Psoas muscle (tissue), 8 donors: ENCODE results near the gene TTC17. TPM values are rescaled to one million over a fixed set of nuclear protein-coding genes. Genes with fewer than 3 reads are reported as not detected.
"Not testable (repeated sequence)": the region's sequence is repeated elsewhere in the genome, so short reads cannot be mapped to it uniquely, and the experiment has no call there.

Experiments used
- ATAC-seq, 4 donors: fragments of 200-7000 bp; cut with Tn5 transposase; one replicate each; pipeline ENCODE4 v1.9.1; 2020; ENCODE audit warnings: moderate library complexity in 3 of 4, mild to moderate bottlenecking in 2 of 4
- DNase-seq, 2 donors: peaks; one replicate each; pipeline ENCODE4 v3.0.0-alpha.2; 2020
- H3K27ac ChIP-seq: fragments of 200-600 bp; one replicate; pipeline ENCODE4 v1.8.0; 2022
- H3K27me3 ChIP-seq, 3 donors: fragments of 200-600 bp in 1 of 3; one replicate each; pipeline versions ENCODE4 v1.6.1 to v1.8.0; 2013 to 2022; ENCODE audit warnings: low read length in 2 of 3, mild to moderate bottlenecking in 2 of 3, moderate library complexity in 1 of 3; ENCODE audit not compliant: insufficient read depth in 3 of 3
- H3K36me3 ChIP-seq, 2 donors: fragments of 200-600 bp in 1 of 2; one replicate each; pipeline versions ENCODE4 v1.6.1 to v1.8.0; 2013 to 2022; ENCODE audit warnings: low read depth in 1 of 2, mild to moderate bottlenecking in 1 of 2, moderate library complexity in 1 of 2; ENCODE audit not compliant: insufficient read depth in 1 of 2
- H3K4me1 ChIP-seq: fragments of 200-600 bp; one replicate; pipeline ENCODE4 v1.8.0; 2022
- H3K4me3 ChIP-seq: fragments of 200-600 bp; one replicate; pipeline ENCODE4 v1.8.0; 2022; ENCODE audit warnings: mild to moderate bottlenecking
- H3K9me3 ChIP-seq: fragments of 200-600 bp; one replicate; pipeline ENCODE4 v1.8.0; 2022
- WGBS, 3 donors: extraction: QIAGEN DNeasy Blood & Tissue Kit; methylation state at CpG; one replicate each; pipeline versions ENCODE4 v1.1.6 to v1.1.7; 2013; 5-methylcytosine and 5-hydroxymethylcytosine counted together
- intact Hi-C, 2 donors: fragments of 100-400 bp; cut with DNase I; formaldehyde crosslinking; loops; one replicate each; pipeline versions ENCODE4 v1.11.0 to v1.14.2; 2022
- polyA plus RNA-seq, 3 donors: library from polyadenylated mRNA; stranded (reverse); fragments of 200-250 nt; gene quantifications; one replicate each; pipeline ENCODE4 v1.2.3, GENCODE V29; 2013
- total RNA-seq, 4 donors: library from RNA; stranded (reverse); fragmentation: NEBNext Ultra II Directional in 2 of 4; extraction: Animal tissue kit (Norgen Biotek cat#: 25700) in 2 of 4; gene quantifications; one replicate each; pipeline versions ENCODE4 v1.2.1 to v1.2.4, GENCODE V29; 2021 to 2023
- TF ChIP-seq, protein P1 (sequence below): fragments of 200-600 bp; IDR thresholded peaks from one replicate; pipeline ENCODE4 v1.8.0; 2022; ENCODE audit warnings: antibody characterized with exemption
- donor health status: healthy with polysubstance abuse.
- donor health status: DM: no; HTN: no; CAD: no; lungs with moderate emphysema.
- donor health status: Bipolar disorder and iron deficiency.
- donor health status: healthy.
- donor health status: DM: yes; HTN: yes; CAD: no.
- donor health status: DM: no; HTN: no; CAD: no.
- donor health status: DM: no; HTN: no; CAD: no.
- donor health status: DM: yes; HTN: yes; CAD: no.

TTC17 gene
- total and polyA plus RNA-seq, 7 donors, result 17.9 to 33.3 (median 27.5) TPM

DNA sequence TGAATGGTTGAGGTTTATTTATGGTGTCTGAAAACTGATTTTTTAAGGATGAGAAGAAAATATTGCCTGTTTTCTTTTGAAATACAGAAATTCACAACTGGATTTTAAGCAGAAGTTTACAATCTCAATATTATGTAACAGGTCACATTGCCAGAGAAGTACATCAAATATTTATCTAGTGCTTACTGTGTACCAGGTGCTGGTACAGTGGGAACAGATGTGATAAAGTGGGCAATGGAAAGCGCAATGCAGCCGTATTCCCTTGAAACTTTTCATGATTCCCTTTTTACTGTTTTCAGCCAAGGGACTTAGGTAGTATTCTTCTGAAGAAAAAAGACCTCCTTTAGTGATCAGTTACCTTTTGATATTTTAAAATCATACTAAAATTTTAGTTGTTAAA lies 49.6 kb downstream of the TTC17 start:
- peaks cover 7 to 98% of the 10 kb centered on the region in 2 donors for H3K36me3 ChIP-seq
- no peak for DNase-seq
- TF ChIP-seq, protein P1, sequence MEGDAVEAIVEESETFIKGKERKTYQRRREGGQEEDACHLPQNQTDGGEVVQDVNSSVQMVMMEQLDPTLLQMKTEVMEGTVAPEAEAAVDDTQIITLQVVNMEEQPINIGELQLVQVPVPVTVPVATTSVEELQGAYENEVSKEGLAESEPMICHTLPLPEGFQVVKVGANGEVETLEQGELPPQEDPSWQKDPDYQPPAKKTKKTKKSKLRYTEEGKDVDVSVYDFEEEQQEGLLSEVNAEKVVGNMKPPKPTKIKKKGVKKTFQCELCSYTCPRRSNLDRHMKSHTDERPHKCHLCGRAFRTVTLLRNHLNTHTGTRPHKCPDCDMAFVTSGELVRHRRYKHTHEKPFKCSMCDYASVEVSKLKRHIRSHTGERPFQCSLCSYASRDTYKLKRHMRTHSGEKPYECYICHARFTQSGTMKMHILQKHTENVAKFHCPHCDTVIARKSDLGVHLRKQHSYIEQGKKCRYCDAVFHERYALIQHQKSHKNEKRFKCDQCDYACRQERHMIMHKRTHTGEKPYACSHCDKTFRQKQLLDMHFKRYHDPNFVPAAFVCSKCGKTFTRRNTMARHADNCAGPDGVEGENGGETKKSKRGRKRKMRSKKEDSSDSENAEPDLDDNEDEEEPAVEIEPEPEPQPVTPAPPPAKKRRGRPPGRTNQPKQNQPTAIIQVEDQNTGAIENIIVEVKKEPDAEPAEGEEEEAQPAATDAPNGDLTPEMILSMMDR, result no peak
- WGBS, 3 donors, result 95 to 98% (median 97%) methylated on average over 2 of the region's 2 CpGs
- ATAC-seq, result no peak
- H3K27me3 ChIP-seq, result no peaks in the 10 kb centered on the region
- H3K27ac ChIP-seq, result no peak overlapping the region
- H3K9me3 ChIP-seq, result no peaks in the 10 kb centered on the region
- intact Hi-C loops, result loop anchor here in 1 of 2 donors (1.0 to 5.0 kb wide), 3 partner anchors 17 to 76 kb away; no protein-coding TSS in a partner anchor
- no peak overlapping the region for H3K4me3 ChIP-seq
- no peaks in the 10 kb centered on the region for H3K4me1 ChIP-seq

DNA sequence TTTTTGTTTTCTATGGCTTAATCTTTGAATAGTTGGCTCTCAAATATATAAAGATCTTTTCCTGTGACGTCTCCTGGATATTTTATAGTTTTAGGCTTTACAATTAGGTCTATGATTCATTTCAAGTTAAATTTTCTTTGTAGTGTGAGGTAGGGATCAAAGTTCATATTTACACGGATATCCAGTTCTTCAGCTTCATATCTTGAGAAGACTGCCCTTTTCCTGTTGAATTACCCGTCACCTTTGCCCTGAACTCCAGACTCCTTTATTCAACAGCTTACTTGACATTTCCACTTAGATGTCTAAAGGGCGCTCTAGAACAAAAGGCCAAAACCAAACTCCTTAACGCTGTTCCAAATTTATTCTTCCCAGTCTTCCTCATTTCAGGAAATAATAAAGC lies 51.7 kb downstream of the TTC17 start:
- Histone ChIP-seq H3K9me3 (no peaks in the 10 kb centered on the region), H3K27ac (no peak overlapping the region), H3K4me3 (no peak overlapping the region), H3K36me3 (peaks cover 6 to 98% of the 10 kb centered on the region in 2 donors), H3K27me3 (no peaks in the 10 kb centered on the region), H3K4me1 (no peaks in the 10 kb centered on the region)
- WGBS, 3 donors, result 77 to 84% (median 81%) methylated on average over 5 of the region's 5 CpGs
- DNase-seq, result no peak
- no peak for ATAC-seq
- TF ChIP-seq, protein P1, result no peak
- intact Hi-C loops, result no loop called here

DNA sequence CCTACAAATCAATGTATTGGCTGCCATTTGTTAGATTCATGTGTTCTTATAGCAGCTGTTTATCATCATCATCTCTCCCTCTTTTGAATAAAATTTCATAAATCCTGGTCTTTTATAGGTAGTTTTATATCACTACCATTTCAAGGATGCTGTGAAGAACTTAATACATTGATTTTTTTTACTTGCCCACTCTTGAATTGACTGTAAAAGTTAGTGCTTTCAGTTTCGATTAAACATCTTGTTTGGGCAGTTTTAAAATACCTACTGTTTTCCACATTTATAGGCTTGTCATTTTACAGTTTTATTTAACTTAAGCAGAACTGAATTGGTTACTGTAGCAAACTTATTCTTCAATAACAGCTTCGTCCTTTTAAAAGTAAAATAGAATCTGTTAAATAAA lies 59.5 kb downstream of the TTC17 start:
- ATAC-seq (no peak), DNase-seq (no peak)
- Histone ChIP-seq H3K9me3 (no peaks in the 10 kb centered on the region), H3K4me3 (no peak overlapping the region), H3K4me1 (no peaks in the 10 kb centered on the region), H3K27ac (no peak overlapping the region), H3K36me3 (peaks cover 4 to 59% of the 10 kb centered on the region in 2 donors), H3K27me3 (no peaks in the 10 kb centered on the region)
- TF ChIP-seq, protein P1, result no peak
- intact Hi-C loops, result no loop called here
- 91 to 95% (median 91%) methylated on average over 2 of the region's 2 CpGs for WGBS, 3 donors

DNA sequence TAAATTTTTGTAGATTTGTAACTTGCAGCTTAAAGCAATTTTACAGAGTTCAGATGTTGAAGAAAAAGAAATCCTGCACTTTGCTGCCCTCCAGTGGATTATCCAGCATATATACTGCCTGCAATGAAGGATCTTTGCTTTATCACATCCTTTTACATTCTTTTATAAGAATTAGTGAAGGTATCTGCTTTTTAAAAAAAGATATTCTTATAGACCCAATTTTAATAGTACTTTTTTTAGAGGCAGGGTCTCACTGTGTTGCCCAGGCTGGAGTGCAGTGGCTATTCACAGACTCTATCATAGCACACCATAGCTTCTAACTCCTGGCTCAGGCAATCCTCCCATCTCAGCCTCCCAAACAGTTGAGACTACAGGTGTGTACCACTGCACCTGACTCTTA lies 60.7 kb downstream of the TTC17 start:
- Histone ChIP-seq H3K27ac (no peak overlapping the region), H3K9me3 (no peaks in the 10 kb centered on the region), H3K27me3 (no peaks in the 10 kb centered on the region), H3K4me1 (no peaks in the 10 kb centered on the region), H3K4me3 (no peak overlapping the region), H3K36me3 (peaks cover 4 to 46% of the 10 kb centered on the region in 2 donors)
- intact Hi-C loops, result no loop called here
- ATAC-seq, result no peak
- no peak for DNase-seq
- TF ChIP-seq, protein P1, result peak; percentile 53

DNA sequence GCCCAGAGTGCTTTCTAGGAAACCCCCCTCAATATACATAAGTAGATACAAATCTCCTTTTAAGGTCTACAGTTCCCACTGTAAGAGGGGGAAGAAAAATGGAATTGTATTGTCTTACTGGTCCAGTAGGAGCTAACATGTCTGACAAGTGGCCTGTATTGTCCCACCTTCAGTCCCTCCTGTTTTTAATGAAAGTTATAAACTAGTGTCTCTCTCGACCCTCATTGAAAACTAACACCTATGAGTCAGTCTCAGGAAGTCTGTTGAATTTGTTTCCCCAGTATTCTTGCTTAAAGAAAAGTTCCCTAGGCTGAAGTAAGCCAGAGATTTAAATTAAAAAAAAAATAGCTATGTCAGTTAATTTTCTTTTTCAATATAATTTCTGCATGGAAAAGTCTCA lies 69.3 kb downstream of the TTC17 start:
- Histone ChIP-seq H3K36me3 (peaks cover 3 to 64% of the 10 kb centered on the region in 2 donors), H3K4me3 (no peak overlapping the region), H3K27me3 (no peaks in the 10 kb centered on the region), H3K9me3 (no peaks in the 10 kb centered on the region), H3K27ac (no peak overlapping the region), H3K4me1 (no peaks in the 10 kb centered on the region)
- TF ChIP-seq, protein P1, result no peak
- intact Hi-C loops, result no loop called here
- no peak for ATAC-seq
- no peak for DNase-seq
- WGBS, 3 donors, result 59 to 71% (median 61%) methylated on average over 1 of the region's 1 CpG

DNA sequence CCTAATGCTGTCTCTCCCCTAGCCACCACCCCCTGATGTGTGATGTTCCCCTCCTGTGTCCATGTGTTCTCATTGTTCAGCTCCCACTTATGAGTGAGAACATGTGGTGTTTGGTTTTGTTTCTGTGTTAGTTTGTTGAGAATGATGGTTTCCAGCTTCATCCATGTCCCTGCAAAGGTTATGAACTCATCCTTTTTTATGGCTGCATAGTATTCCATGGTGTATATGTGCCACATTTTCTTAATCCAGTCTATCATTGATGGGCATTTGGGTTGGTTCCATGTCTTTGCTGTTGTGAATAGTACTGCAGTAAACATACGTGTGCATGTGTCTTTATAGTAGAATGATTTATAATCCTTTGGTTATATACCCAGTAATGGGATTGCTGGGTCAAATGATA lies 72.2 kb downstream of the TTC17 start:
- H3K27ac ChIP-seq, H3K4me3 ChIP-seq, intact Hi-C loops, H3K27me3 ChIP-seq, H3K9me3 ChIP-seq, DNase-seq, H3K4me1 ChIP-seq, ATAC-seq: not testable (repeated sequence)
- peaks cover 3 to 75% of the 10 kb centered on the region in 2 donors for H3K36me3 ChIP-seq
- WGBS, 3 donors, result 78 to 100% (median 100%) methylated on average over 1 of the region's 1 CpG
